Activated CD4-positive, alpha-beta memory T cell treated with anti-CD3 and anti-CD28 coated beads, Interleukin-2, amount 10 ng/mL, durations not matched to agents 7 days and 5 days (primary cell): ENCODE measurements around the gene RPS14. TPM values are rescaled to one million over a fixed set of nuclear protein-coding genes. Genes with fewer than 3 reads are reported as not detected.

ENCODE experiments used
- CTCF ChIA-PET: fragments of 350-600 bp; sonication (Branson Sonifier 250); formaldehyde crosslinking; loops from one replicate; lab custom pipeline; 2021; ENCODE audit warnings: antibody characterized with exemption, inconsistent platforms; lab: Charles Lee
- POLR2A ChIA-PET: fragments of 350-600 bp; sonication (Branson Sonifier 250); formaldehyde crosslinking; loops from one replicate; lab custom pipeline; 2021; ENCODE audit warnings: antibody characterized with exemption; lab: Charles Lee
- DNase-seq: peaks from one replicate; pipeline ENCODE4 v3.0.0-alpha.2; 2020
- H3K27ac Mint-ChIP-seq: one replicate; pipeline ENCODE4 v1.8.0; 2021; ENCODE audit warnings: mild to moderate bottlenecking, mixed read lengths
- H3K27me3 Mint-ChIP-seq: one replicate; pipeline ENCODE4 v1.8.0; 2021; ENCODE audit warnings: mixed read lengths
- H3K36me3 Mint-ChIP-seq: one replicate; pipeline ENCODE4 v1.8.0; 2021; ENCODE audit warnings: low read depth, mixed read lengths
- H3K4me1 Mint-ChIP-seq: one replicate; pipeline ENCODE4 v1.8.0; 2021; ENCODE audit warnings: mixed read lengths
- H3K4me3 Mint-ChIP-seq: one replicate; pipeline ENCODE4 v1.8.0; 2021; ENCODE audit warnings: mild to moderate bottlenecking, mixed read lengths
- H3K9me3 Mint-ChIP-seq: one replicate; pipeline ENCODE4 v1.8.0; 2021; ENCODE audit warnings: mixed read lengths
- total RNA-seq, 2 experiments: library from RNA; stranded (reverse); gene quantifications; one replicate each; pipeline ENCODE4 v1.2.3, GENCODE V29; 2021

The RPS14 gene
- total RNA-seq, 2 experiments from 2014 or later = 2,316 to 2,367 TPM

GRCh38 chr5:150400316-150401075 is 49.0 kb downstream of the RPS14 start:
- ChIA-PET POLR2A (interaction anchor here (1.0 to 6.4 kb wide), 6 partner anchors 9 to 43 kb away, joined by 3 to 74 read pairs (median 6); partner anchors contain the start of genes CD74 and TCOF1), CTCF (interaction anchor here (0.5 to 1.6 kb wide), 6 partner anchors 10 to 383 kb away, joined by 3 to 6 read pairs (median 3); partner anchors contain the start of gene CD74)
- Mint-ChIP-seq H3K4me1 (no peaks in the 10 kb centered on the region), H3K27ac (peak overlapping the region; percentile 56), H3K4me3 (no peak overlapping the region), H3K36me3 (peaks cover 66% of the 10 kb centered on the region), H3K9me3 (no peaks in the 10 kb centered on the region), H3K27me3 (no peaks in the 10 kb centered on the region)
- DNase-seq = no peak

- POLR2A ChIA-PET = interaction anchor here (0.6 to 6.4 kb wide), 9 partner anchors 7 to 900 kb away, joined by 3 to 74 read pairs (median 4); partner anchors contain the start of genes CD74 and TCOF1
- Mint-ChIP-seq H3K36me3 (peaks cover 59% of the 10 kb centered on the region), H3K27ac (no peak overlapping the region), H3K27me3 (no peaks in the 10 kb centered on the region), H3K9me3 (no peaks in the 10 kb centered on the region), H3K4me3 (no peak overlapping the region), H3K4me1 (no peaks in the 10 kb centered on the region)
- DNase-seq = no peak
- CTCF ChIA-PET = interaction anchor here (1.0 to 1.8 kb wide), 5 partner anchors 11 to 38 kb away, joined by 3 to 6 read pairs (median 4); partner anchors contain the start of gene CD74
These were observed 49.9 kb downstream of the RPS14 start for GRCh38 chr5:150399524-150400211.

- CTCF ChIA-PET = interaction anchor here (1.1 to 3.3 kb wide), 9 partner anchors 12 to 48 kb away, joined by 3 to 29 read pairs (median 5); partner anchors contain the start of gene CD74
- no peaks in the 10 kb centered on the region for H3K9me3 Mint-ChIP-seq
- peaks cover 55% of the 10 kb centered on the region for H3K36me3 Mint-ChIP-seq
- H3K27ac Mint-ChIP-seq = peak overlapping the region; percentile 32
- H3K27me3 Mint-ChIP-seq = no peaks in the 10 kb centered on the region
- DNase-seq = no peak
- no peak overlapping the region for H3K4me3 Mint-ChIP-seq
- POLR2A ChIA-PET = interaction anchor here (0.6 to 6.4 kb wide), 8 partner anchors 8 to 899 kb away, joined by 3 to 74 read pairs (median 5); partner anchors contain the start of genes CD74 and TCOF1
- H3K4me1 Mint-ChIP-seq = no peaks in the 10 kb centered on the region
These were observed 50.6 kb downstream of the RPS14 start for GRCh38 chr5:150398722-150399523.

DNA sequence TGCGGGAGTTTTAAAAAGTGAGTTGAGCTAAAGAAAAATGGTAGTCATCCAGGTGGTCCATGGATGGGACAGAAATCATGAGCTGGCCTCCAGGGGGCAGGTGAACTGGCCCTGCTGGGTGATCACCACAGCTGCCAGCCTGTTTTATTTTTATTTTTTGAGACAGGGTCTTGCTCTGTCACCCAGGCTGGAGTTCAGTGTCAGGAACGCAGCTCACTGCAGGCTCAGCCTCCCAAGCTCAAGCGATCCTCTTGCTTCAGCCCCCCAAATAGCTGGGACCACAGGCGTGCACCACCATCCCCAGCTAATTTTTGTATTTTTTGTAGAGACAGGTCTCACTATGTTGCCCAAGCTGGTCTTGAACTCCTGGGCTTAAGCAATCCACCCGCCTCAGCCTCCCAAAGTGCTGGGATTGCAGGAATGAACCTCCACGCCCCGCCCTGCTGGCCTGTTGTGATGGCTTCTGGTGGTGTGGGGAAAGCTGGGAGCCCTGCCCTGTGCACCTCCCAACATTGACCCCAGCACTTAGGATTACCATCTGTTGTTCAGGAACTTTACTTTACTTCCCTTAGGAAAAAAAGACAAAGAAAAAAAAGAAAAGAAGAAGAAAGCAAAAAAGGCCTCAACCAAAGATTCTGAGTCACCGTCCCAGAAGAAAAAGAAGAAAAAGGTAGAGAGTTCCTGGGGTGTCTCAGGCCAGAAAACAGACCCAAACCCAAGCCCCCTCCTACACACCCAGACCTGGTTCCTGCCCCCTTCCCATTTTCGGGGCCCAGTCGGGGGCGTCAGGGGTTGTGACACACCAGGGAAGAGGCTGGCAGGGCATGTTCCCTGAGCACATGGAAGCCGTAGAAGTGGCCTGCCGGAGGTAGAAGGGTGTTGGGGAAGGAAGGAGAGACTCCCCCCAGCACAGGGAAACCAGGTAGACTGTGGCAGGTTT is 51.5 kb downstream of the RPS14 start:
- no peaks in the 10 kb centered on the region for H3K4me1 Mint-ChIP-seq
- CTCF ChIA-PET = interaction anchor here (1.0 to 3.3 kb wide), 11 partner anchors 9 to 47 kb away, joined by 3 to 29 read pairs (median 5); partner anchors contain the start of gene CD74
- H3K27ac Mint-ChIP-seq = peak overlapping the region; percentile 35
- DNase-seq = no peak
- H3K27me3 Mint-ChIP-seq = no peaks in the 10 kb centered on the region
- POLR2A ChIA-PET = interaction anchor here (0.7 to 6.4 kb wide), 10 partner anchors 7 to 46 kb away, joined by 3 to 74 read pairs (median 4); partner anchors contain the start of genes CD74 and TCOF1
- peaks cover 53% of the 10 kb centered on the region for H3K36me3 Mint-ChIP-seq
- H3K4me3 Mint-ChIP-seq = no peak overlapping the region
- H3K9me3 Mint-ChIP-seq = no peaks in the 10 kb centered on the region

- POLR2A ChIA-PET = interaction anchor here (0.7 to 2.3 kb wide), 7 partner anchors 12 to 47 kb away, joined by 3 to 11 read pairs (median 4); partner anchors contain the start of genes CD74 and TCOF1
- H3K27ac Mint-ChIP-seq = peak overlapping the region; percentile 35
- no peaks in the 10 kb centered on the region for H3K27me3 Mint-ChIP-seq
- no peak overlapping the region for H3K4me3 Mint-ChIP-seq
- CTCF ChIA-PET = interaction anchor here (1.0 to 3.3 kb wide), 7 partner anchors 10 to 40 kb away, joined by 3 to 29 read pairs (median 6); no protein-coding TSS in a partner anchor
- DNase-seq = no peak
- no peaks in the 10 kb centered on the region for H3K4me1 Mint-ChIP-seq
- H3K36me3 Mint-ChIP-seq = peaks cover 50% of the 10 kb centered on the region
- H3K9me3 Mint-ChIP-seq = no peaks in the 10 kb centered on the region
These were observed 52.3 kb downstream of the RPS14 start for GRCh38 chr5:150397146-150397781.

GRCh38 chr5:150396267-150396666 is 53.3 kb downstream of the RPS14 start:
- H3K27ac Mint-ChIP-seq = no peak overlapping the region
- POLR2A ChIA-PET = interaction anchor here (1.4 to 2.3 kb wide), 3 partner anchors 16 to 48 kb away, joined by 3 to 11 read pairs (median 4); partner anchors contain the start of gene CD74
- peaks cover 48% of the 10 kb centered on the region for H3K36me3 Mint-ChIP-seq
- H3K4me1 Mint-ChIP-seq = no peaks in the 10 kb centered on the region
- no peaks in the 10 kb centered on the region for H3K9me3 Mint-ChIP-seq
- no peaks in the 10 kb centered on the region for H3K27me3 Mint-ChIP-seq
- CTCF ChIA-PET = interaction anchor here (3.3 kb wide), 1 partner anchor 39 kb away, joined by 29 read pairs; no protein-coding TSS in a partner anchor
- no peak for DNase-seq
- H3K4me3 Mint-ChIP-seq = no peak overlapping the region

DNA sequence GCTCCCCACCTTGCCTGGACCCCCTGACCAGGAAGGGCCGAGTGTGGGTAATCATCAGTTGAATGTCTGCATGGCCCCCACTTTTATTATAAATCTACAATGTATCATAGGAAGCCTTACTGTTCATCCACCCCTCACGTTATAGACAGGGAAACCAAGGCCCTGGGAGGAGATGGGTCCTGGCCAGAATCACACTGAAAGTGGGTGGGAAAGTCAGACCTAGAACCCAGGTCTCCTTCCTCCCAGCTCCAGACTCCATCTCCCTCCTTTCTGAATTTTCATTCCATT is 53.9 kb downstream of the RPS14 start:
- no peak overlapping the region for H3K27ac Mint-ChIP-seq
- no peaks in the 10 kb centered on the region for H3K4me1 Mint-ChIP-seq
- H3K4me3 Mint-ChIP-seq = no peak overlapping the region
- H3K9me3 Mint-ChIP-seq = no peaks in the 10 kb centered on the region
- no peaks in the 10 kb centered on the region for H3K27me3 Mint-ChIP-seq
- ChIA-PET CTCF (interaction anchor here (1.2 kb wide), 1 partner anchor 40 kb away, joined by 3 read pairs; no protein-coding TSS in a partner anchor), POLR2A (interaction anchor here (1.4 kb wide), 1 partner anchor 36 kb away, joined by 3 read pairs; no protein-coding TSS in a partner anchor)
- H3K36me3 Mint-ChIP-seq = peaks cover 50% of the 10 kb centered on the region
- no peak for DNase-seq

DNA sequence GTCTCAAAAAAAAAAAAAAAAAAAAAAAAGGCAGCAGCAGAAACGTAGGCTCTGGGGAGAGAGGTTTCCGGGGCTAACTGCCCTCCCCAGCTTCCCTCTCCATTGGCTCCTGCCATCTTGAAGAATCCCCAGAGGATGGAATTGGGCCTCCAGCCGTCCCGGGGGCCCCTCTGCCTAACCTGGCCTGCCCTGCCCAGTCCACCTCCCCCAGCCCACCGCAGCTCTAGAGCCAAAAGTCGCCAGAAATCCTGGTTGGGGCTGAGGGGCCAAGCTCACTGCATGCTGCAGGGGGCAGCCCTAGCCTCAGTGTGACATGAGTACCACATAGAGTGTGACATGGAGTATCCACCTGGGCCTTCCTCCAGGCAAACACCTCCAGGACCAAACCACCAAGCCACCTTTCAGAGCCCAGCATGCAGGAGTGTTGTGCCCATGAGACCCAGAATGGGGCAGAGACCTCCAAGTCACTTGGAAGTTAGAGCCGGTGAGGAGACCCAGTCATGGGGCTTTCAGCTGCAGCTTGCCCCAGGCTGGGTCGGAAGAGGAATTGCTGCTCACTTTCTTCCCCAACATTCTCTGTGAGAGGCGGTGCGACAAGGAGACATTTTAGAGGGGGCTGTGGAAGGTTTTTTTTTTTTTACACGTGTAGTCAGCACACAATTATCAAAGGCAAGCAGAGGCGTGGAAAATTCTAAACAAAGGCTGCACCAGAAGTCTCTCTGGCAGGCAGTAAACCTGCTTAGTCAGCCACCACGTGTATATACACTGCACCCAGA is 54.4 kb downstream of the RPS14 start:
- peaks cover 47% of the 10 kb centered on the region for H3K36me3 Mint-ChIP-seq
- no peaks in the 10 kb centered on the region for H3K27me3 Mint-ChIP-seq
- POLR2A ChIA-PET = interaction anchor here (1.2 to 1.4 kb wide), 2 partner anchors 10 to 37 kb away, joined by 3 to 6 read pairs; no protein-coding TSS in a partner anchor
- no peak overlapping the region for H3K27ac Mint-ChIP-seq
- H3K9me3 Mint-ChIP-seq = no peaks in the 10 kb centered on the region
- no peaks in the 10 kb centered on the region for H3K4me1 Mint-ChIP-seq
- DNase-seq = no peak
- H3K4me3 Mint-ChIP-seq = no peak overlapping the region
- CTCF ChIA-PET = interaction anchor here (1.2 kb wide), 1 partner anchor 41 kb away, joined by 3 read pairs; no protein-coding TSS in a partner anchor

DNA sequence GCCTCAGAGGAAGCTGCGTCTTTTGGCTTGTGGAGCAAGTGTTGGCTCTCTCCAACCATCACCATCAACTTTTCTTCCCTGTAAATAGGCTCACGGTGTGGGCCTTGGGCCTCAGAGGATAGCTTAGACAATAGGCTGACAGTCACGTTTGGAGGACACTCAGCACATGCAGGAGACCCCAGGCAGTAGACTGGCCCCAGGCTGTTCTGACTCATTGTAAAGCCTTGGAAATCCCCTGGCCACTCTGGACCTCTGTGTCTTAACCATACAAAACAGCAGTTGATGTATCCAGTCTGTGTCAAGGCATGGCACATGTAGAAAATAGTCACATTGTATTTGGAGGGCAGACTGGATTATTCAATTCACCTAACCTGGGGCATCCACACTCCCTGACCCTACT is 55.4 kb downstream of the RPS14 start:
- CTCF ChIA-PET = no interaction called here
- Mint-ChIP-seq H3K27me3 (no peaks in the 10 kb centered on the region), H3K4me1 (no peaks in the 10 kb centered on the region), H3K36me3 (peaks cover 50% of the 10 kb centered on the region), H3K27ac (no peak overlapping the region), H3K4me3 (no peak overlapping the region), H3K9me3 (no peaks in the 10 kb centered on the region)
- no peak for DNase-seq
- POLR2A ChIA-PET = interaction anchor here (1.2 kb wide), 1 partner anchor 11 kb away, joined by 6 read pairs; no protein-coding TSS in a partner anchor

DNA sequence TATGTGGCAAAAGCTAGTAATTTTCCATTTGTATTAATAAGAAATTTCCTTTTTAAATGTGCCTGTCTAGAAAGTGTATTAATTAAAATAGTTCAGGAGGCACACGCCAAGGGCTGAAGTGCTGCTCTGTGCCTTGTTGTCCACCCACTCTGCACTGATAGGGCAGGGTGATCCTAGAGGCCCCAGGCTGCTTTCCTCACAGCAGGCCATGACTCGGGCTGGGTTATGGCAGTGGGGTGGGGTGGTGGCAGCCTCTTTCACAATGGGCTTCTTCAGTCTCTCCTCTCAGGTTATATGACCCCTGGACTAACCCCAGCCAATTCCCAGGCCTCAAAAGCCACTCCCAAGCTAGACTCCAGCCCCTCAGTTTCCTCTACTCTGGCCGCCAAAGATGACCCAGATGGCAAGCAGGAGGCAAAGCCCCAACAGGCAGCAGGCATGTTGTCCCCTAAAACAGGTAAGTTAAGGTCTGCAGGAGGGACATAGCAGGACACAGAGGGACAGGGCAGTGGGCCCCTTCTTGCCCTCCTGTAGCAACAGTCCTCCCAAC is 56.4 kb downstream of the RPS14 start:
- H3K4me3 Mint-ChIP-seq = no peak overlapping the region
- CTCF ChIA-PET = no interaction called here
- POLR2A ChIA-PET = no interaction called here
- H3K9me3 Mint-ChIP-seq = no peaks in the 10 kb centered on the region
- peaks cover 51% of the 10 kb centered on the region for H3K36me3 Mint-ChIP-seq
- no peaks in the 10 kb centered on the region for H3K4me1 Mint-ChIP-seq
- H3K27me3 Mint-ChIP-seq = no peaks in the 10 kb centered on the region
- no peak overlapping the region for H3K27ac Mint-ChIP-seq
- DNase-seq = no peak
